Measurements from ENCODE around the gene CTAGE8.
"Not testable (repeated sequence)": the region's sequence is repeated elsewhere in the genome, so short reads cannot be mapped to it uniquely, and the experiment has no call there.

Gene CTAGE8

GRCh38 chr7:144252307-144252706, 16.8 kb downstream of the CTAGE8 start:
- DNase-seq = not testable (repeated sequence)

GRCh38 chr7:144247674-144248330, 21.3 kb downstream of the CTAGE8 start:
- DNase-seq = not testable (repeated sequence)

GRCh38 chr7:144246967-144247366, 22.1 kb downstream of the CTAGE8 start:
- not testable (repeated sequence) for DNase-seq

GRCh38 chr7:144245372-144245771, 23.7 kb downstream of the CTAGE8 start:
- not testable (repeated sequence) for DNase-seq

- DNase-seq = not testable (repeated sequence)
These were observed 29.7 kb downstream of the CTAGE8 start, which contains the start of gene OR2A42 for GRCh38 chr7:144239365-144239764. Gene OR2A42 (minus strand): TSS chr7:144239605. CDS start chr7:144232843, 6,762 bp downstream.

- DNase-seq = not testable (repeated sequence)
These were observed 30.5 kb downstream of the CTAGE8 start for GRCh38 chr7:144238530-144239082.

- DNase-seq = not testable (repeated sequence)
These were observed 36.0 kb downstream of the CTAGE8 start for GRCh38 chr7:144233039-144233438.

- not testable (repeated sequence) for DNase-seq
These were observed 38.1 kb downstream of the CTAGE8 start for GRCh38 chr7:144231027-144231426.

GRCh38 chr7:144228810-144229209, 40.3 kb downstream of the CTAGE8 start:
- not testable (repeated sequence) for DNase-seq

- DNase-seq = not testable (repeated sequence)
These were observed 42.2 kb downstream of the CTAGE8 start for GRCh38 chr7:144226866-144227265.

- not testable (repeated sequence) for DNase-seq
These were observed 45.4 kb downstream of the CTAGE8 start for GRCh38 chr7:144223675-144224074.

- DNase-seq = not testable (repeated sequence)
These were observed 48.6 kb downstream of the CTAGE8 start for GRCh38 chr7:144220531-144220930.

GRCh38 chr7:144219149-144219548, 49.9 kb downstream of the CTAGE8 start:
- DNase-seq = not testable (repeated sequence)

- not testable (repeated sequence) for DNase-seq
These were observed 50.5 kb downstream of the CTAGE8 start for GRCh38 chr7:144218581-144218980.

GRCh38 chr7:144217200-144217599, 51.9 kb downstream of the CTAGE8 start:
- not testable (repeated sequence) for DNase-seq

Measured in NCI-H1105 (cell line).